Measurements from ENCODE around the gene DTD1.

DTD1 gene

GRCh38 chr20:18662279-18663040 lies 74.6 kb downstream of the DTD1 start:
- DNase-seq (ENCODE audit: low read depth): no peak

GRCh38 chr20:18663932-18664331 lies 76.1 kb downstream of the DTD1 start:
- no peak for DNase-seq (ENCODE audit: low read depth)

- no peak for DNase-seq (ENCODE audit: low read depth)
Observed at GRCh38 chr20:18665135-18665534, 77.3 kb downstream of the DTD1 start.

DNA sequence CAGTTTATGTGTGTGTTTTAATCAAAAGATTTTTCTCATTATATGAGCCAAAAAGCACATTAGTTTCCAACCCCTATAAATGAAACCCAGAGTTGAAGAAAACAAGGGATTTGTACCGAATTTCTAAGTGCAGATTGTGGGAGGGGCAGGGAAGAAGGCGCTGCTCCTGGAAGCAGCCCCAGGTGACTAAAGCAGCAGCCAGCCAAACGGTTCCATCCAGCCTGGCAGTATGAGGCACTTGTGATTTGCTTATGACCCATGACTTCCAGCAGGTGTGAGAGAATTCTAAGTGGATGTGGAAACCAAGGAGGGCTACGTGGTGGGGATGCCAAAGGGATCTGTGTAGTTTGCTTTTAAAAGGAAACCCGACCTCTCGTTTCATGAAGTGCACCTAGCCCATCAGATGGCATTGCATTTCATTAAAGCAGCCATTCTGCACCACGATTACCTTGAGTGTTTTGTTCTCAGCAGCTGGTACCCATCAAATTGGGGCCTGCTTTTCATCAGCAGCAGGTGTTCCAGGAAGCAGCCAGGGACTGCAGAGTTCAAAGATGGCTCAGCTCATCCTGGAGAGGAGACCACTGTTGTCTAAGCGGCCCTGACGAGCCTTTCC lies 79.1 kb downstream of the DTD1 start:
- no peak for DNase-seq (ENCODE audit: low read depth)

GRCh38 chr20:18669241-18670019 lies 81.6 kb downstream of the DTD1 start:
- no peak for DNase-seq (ENCODE audit: low read depth)

DNA sequence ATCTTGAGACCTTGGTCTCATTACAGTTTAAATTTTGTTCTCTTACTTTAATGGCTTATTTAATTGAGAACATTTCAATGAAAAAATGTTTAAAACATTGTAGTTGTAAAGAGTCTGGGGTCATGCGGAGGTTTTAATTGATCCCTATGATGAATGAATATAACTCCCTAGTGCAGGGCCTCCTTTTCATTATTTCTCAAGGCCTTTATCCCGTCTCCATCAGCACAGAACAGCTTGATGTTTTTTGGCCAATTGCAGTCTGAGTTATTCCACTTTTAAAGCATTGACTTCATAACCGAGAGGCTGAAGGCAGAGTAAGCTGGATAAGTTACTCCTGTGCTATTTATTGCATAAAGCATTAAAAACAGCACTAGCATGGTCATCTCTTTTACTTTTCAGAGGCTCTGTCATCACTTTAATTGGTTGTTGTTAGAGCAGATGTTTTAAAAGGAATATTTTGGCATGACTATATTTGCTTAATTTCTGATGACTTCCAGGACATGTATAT lies 83.4 kb downstream of the DTD1 start:
- no peak for DNase-seq (ENCODE audit: low read depth)

- DNase-seq (ENCODE audit: low read depth): no peak
Observed at GRCh38 chr20:18672834-18673233, 85.0 kb downstream of the DTD1 start.

- DNase-seq (ENCODE audit: low read depth): no peak
Observed at GRCh38 chr20:18676396-18676795, 88.5 kb downstream of the DTD1 start.

- DNase-seq (ENCODE audit: low read depth): no peak
Observed at GRCh38 chr20:18677126-18677525, 89.3 kb downstream of the DTD1 start.

GRCh38 chr20:18678549-18679419 lies 90.9 kb downstream of the DTD1 start:
- DNase-seq (ENCODE audit: low read depth): no peak

- no peak for DNase-seq (ENCODE audit: low read depth)
Observed at GRCh38 chr20:18683839-18684238, 96.0 kb downstream of the DTD1 start.

DNA sequence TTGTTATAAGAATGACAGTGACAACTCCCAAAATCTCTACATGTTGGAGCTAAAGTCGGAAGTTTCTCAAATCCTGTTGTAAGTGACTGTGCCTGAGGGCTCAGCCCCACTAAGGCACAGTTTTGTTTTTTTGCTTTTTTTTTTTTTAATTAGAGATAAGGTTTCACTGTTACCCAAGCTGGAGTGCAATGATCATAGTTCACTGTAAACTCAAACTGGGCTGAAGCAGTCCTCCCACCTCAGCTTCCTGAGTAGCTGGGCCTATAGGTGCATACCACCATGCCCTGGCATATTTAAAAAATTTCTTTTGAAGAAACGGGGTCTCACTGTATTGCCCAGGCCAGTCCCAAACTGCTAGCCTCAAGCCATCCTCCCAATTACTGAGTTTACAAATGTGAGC lies 96.9 kb downstream of the DTD1 start:
- DNase-seq (ENCODE audit: low read depth): no peak

GRCh38 chr20:18685406-18685805 lies 97.6 kb downstream of the DTD1 start:
- no peak for DNase-seq (ENCODE audit: low read depth)

DNA sequence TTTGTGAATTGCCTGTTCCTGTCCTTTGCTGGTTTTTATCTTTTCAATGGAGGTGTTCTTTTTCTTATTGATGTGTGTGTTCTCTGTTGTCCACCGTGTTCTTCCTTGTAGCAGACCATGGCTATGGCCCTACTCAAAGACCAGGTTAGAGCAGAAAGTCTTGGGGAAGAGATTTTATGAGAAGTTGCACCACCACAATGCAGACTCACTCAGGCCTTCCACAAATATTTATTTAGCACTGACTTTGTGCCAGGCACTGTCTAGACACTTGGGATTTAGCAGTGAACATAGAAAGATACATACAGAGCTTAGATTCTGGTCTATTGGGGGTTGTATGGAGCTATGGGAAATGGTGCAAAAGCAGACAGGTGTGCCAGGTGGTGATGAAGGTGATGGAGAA lies 98.8 kb downstream of the DTD1 start:
- no peak for DNase-seq (ENCODE audit: low read depth)

DNA sequence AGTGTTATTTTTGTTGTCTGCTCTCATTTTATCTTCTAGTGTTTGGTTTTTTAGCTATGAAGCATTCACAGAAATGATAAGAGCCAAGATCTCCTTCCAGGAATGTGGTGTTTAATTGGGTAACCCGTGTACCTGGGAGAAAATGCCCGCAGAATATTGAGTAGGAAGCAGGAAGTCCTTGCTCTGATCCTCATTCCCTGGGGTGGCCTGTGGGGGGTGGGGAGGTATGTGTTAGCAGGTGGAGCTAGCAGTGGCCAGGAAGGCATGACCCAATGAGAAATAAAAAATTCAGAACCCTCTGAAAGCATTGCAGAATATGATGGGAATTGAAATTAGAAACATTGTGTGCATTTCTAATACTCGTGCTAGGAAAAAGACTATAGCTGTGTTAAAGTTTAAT lies 100.8 kb downstream of the DTD1 start:
- no peak for DNase-seq (ENCODE audit: low read depth)

- DNase-seq (ENCODE audit: low read depth): no peak
Observed at GRCh38 chr20:18689557-18689956, 101.7 kb downstream of the DTD1 start.

DNA sequence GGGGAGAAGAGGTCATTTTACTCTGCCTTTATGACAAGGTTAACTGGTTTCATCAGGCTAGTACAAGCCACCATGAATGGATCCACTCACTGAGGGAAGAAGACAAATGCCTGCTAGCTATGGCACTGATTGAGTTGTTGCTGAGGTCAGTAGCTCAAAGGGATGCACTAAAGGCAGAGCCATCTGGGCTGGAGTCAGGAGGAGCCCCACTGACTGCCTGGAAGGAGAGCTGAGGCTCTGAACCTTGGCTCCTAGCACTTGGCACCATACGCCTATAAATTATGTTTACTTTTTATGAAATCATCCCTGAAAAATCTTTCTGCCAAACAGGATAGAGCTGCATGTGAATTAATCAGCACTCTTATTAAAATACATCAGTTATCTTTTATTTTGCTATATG lies 104.6 kb downstream of the DTD1 start:
- DNase-seq (ENCODE audit: low read depth): no peak

GRCh38 chr20:18694071-18694470 lies 106.2 kb downstream of the DTD1 start:
- no peak for DNase-seq (ENCODE audit: low read depth)

- no peak for DNase-seq (ENCODE audit: low read depth)
Observed at GRCh38 chr20:18695175-18695574, 107.3 kb downstream of the DTD1 start.

DNA sequence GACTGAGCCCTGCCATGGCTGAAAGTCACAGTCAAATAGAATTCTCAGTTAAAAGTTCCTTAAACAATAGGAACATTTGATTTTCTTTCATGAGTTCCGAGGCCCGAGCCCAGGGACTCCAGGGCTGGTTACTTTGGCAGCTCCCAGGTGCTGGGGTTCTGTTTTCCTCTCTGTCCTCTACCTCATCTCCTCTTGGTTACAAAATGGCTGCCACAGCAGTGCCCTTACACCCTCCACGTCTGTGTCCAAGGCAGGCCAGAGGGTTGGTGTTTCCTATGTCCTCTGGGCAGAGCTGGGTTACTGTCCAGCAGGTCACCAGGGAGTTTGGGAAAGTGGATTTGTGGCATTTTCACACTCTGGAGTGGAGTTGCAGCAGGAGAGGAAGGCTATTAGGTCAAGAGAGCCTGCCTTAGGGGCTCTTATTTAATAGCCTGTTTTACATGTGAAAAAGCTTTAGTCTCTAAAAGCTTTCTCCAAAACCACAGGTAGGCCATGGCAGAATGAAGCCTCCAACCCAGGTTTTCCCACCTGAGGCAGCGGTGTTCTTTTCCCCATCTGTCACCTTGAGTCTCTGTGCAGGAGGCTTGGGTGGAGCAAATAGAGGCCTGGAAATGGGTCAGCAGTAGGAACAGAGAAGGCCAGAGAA lies 111.0 kb downstream of the DTD1 start:
- DNase-seq (ENCODE audit: low read depth): no peak

DNA sequence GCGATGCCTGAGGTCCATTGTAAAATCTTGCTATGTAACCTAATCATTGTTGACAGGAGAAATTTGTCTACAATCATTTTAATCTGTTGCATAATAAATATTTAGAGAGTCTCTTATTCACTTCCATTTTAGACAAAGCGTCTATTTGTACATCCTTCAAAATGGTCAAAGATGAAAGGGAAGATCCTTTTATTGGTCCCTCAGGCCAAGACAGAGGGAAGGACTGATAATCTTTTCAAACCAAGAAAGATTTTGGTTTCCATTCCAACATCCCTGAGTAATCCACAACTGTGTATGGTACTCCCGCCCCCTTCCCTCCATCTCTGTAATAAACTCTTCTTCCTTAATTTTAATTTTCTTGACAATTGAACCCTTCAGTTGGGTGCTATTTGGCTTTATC lies 114.1 kb downstream of the DTD1 start:
- no peak for DNase-seq (ENCODE audit: low read depth)
